Jurkat, Clone E6-1 (cell line): ENCODE results near the gene ZNF681.
"Not testable (repeated sequence)": the region's sequence is repeated elsewhere in the genome, so short reads cannot be mapped to it uniquely, and the experiment has no call there.

ENCODE experiments used
- DNase-seq: peaks from one replicate; pipeline ENCODE4 v3.0.0-alpha.2; 2011; ENCODE audit warnings: low read depth, low spot score
- H3K4me3 ChIP-seq: 2 replicates; pipeline ENCODE4 v1.5.1; 2011; ENCODE audit warnings: mild to moderate bottlenecking, low read length, control low read depth, moderate library complexity

Gene ZNF681

DNA sequence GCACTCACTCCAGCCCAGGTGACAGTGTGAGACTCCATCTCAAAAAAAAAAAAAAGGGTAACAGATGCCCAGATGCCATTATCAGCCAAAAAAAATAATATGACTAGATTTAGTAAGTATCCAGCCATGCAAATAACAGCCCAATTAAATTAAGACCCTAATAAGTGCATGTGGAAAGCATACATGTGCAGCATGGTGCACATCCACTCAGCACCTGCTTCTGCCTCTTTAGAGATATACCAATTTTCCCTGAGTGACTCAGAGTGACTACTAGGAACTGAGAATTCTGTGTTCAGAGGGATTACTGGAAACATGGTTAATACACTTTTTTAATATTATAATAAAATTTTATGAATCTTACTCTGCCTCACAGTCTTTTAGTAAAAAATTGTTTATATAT is 41.9 kb downstream of the ZNF681 start:
- no peak for DNase-seq
- H3K4me3 ChIP-seq, result no peak overlapping the region

DNA sequence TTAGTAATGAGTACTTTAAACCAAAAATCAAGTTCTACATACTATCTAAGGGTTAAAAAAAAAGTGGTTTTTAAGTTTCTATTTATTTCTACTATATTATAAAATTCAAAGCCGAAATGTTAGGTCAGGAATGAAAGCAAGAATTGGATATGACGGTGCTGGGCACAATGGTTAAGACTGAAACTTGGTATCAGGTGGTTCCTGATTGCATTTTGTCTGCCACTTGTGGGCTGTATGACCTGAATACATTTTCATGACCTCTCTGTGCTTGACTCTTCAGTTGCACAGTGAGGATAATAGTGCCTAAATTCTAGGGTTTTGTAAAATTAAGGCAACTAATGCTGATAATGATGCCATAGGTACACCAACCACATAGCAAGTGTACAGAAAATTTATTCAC is 49.3 kb downstream of the ZNF681 start:
- DNase-seq, result no peak
- no peak overlapping the region for H3K4me3 ChIP-seq

DNA sequence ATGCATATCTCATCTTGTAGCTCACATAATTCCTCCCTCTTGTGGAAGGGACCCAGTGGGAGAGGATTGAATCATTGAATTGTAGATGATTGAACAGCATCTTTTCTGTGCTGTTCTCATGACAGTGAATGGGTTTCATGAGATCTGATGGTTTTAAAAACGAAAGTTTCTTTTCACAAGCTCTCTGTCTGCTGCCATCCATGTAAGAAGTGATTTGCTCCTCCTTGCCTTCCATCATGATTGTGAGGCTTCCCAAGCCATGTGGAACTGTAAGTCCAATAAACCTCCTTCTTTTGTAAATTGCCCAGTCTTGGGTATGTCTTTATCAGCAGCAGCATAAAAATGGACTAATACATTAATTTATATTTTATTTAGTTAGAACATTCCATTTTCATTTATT is 52.0 kb downstream of the ZNF681 start:
- no peak overlapping the region for H3K4me3 ChIP-seq
- no peak for DNase-seq

DNA sequence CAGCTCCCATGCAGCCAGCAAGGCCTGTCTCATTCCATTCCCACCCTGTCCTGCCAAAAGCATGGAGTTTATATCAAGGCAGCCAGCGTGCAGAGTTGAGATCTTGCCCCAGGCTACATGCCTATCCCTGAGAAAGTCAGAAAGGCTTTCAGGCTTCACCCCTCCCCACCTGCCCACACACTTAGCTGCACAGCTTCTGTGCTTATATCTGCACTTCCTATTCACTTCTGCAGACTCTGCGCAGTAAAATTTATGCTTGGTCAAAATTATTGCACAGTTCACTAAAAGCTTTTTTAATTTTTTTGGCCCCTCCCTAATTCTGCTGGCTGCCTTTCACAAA is 59.2 kb downstream of the ZNF681 start:
- H3K4me3 ChIP-seq, result no peak overlapping the region

DNA sequence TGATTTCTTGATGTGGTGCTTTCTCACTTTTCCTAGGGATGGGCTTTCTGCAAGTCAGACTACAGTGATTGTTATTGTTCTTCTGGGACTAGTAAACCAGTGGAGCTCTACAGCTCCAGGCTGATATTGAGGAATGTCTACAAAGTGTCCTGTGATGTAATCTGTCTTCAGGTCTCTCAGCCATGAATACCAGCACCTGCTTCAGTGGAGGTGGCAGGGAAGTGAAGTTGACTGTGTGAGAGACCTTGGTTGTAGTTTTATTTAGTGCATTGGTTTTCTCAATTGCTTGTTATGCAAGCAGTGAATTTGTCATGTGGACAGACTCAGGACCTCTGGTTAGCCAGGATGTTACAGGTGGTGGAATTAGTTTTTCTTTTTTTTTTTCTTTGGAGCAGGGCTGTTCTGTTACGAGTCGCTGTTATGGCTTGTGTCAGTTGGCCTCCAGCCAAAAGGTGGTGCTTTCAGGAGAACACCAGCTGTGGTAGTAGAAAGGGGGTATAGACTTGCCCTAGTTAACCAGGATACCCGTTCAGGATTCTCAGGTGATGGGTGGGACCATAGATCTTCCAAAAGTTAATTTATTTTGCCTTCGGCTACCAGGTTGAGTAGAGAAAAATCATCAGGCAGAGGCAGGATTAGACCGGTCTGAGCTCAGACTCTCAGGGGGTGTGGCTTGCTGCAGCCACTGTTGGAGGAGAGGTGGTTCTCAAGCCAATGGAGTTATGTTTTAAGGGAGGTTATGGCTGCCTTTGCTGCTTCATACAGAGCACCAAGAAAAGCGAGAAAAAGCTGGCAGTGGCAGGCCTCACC is 59.8 kb downstream of the ZNF681 start:
- no peak for DNase-seq
- no peak overlapping the region for H3K4me3 ChIP-seq

More for the DNA sequence above, 59.2 kb downstream of the ZNF681 start:
- no peak for DNase-seq

DNA sequence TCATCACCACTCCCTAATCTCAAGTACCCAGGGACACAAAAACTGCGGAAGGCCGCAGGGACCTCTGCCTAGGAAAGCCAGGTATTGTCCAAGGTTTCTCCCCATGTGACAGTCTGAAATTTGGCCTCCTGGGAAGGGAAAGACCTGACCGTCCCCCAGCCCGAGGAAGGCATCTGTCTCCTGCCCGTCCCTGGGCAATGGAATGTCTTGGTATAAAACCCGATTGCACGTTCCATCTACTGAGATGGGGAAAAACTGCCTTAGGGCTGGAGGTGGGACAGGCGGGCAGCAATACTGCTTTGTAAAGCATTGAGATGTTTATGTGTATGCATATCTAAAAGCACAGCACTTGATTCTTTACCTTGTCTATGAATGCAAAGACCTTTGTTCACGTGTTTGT is 65.8 kb downstream of the ZNF681 start:
- not testable (repeated sequence) for H3K4me3 ChIP-seq, DNase-seq
